GM19023 (cell line): ENCODE results near the gene WDR33.

Source experiments
- ATAC-seq: cut with Tn5 transposase; IDR thresholded peaks from one replicate; pipeline ENCODE4 v1.9.1; 2021; ENCODE audit warnings: mild to moderate bottlenecking, moderate library complexity; ENCODE audit not compliant: unreplicated experiment

WDR33 gene

DNA sequence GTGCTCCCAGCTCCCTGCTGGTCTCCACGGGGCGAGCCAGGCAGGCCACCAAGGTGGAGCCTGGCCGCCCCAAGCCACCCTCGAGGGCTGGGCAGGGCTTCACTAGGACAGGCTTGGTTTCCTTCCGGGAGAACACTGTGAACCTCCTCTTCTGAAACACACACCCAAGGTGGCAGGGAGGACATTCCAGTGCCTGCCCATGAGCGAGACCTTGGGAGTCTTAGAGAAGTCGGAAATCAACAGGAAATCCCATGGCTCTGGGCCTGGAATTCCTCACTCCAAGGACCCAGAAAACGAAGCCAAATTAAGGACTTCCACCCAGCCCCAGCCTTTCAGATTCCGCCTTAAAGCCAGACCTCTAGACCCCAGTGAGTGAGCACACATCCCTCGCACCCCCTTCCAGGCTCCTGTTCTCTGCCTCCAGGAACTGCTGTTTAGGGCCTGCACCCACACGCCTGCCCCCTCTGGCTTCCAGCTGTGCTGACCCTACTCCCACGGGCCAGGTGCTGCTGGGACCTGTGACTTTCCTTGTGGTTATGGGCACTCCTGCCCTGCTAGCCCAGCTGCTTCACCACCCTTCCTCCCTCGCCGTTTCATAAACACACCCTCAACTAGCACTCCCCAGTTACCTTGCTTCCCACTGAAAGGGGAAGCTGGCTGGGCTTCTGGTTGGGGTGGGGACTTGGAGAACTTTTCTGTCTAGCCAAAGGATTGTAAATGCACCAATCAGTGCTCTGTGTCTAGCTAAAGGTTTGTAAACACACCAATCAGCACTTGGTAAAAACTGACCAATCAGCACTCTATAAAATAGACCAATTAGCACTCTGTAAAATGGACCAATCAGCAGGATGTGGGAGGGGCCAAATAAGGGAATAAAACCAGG, 151.3 kb downstream of the WDR33 start:
- ATAC-seq, result no peak

DNA sequence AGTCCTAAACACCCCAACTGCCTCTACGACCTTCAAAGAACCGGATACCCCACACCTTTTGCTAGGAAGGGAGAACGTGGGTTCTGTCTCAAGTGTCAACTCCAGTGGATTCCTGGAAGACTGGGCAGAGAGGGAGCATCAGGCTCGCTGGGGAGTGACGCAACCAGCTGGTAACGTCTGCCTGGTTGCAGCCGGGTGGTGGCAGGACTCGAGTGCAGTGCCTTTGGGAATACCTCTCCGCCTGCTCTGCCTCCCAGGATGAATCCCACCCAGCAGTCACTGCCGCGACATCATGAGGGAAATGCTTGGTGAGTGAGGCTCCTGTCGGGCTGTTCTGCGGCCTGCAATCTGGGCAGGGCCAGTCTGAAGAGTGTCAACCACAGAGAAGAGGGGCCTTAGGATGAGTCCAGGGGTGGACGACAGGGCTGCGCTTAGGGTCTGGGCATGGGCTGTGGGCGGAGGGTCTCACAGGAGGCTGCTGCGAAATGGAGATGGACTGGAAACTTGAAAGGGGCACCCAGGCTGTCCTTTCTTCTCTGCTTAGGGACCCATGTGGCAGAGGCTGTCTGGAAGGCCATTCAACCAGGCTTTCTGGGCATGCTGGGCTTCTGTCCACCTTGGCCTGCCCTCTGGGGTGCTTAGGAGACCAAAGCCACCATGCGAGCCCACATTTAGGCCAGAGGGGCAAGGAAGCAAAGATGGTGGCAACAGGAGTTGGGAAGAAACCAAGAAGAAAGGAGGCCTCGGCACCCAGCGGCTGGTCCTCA, 152.1 kb downstream of the WDR33 start:
- ATAC-seq, result no peak

DNA sequence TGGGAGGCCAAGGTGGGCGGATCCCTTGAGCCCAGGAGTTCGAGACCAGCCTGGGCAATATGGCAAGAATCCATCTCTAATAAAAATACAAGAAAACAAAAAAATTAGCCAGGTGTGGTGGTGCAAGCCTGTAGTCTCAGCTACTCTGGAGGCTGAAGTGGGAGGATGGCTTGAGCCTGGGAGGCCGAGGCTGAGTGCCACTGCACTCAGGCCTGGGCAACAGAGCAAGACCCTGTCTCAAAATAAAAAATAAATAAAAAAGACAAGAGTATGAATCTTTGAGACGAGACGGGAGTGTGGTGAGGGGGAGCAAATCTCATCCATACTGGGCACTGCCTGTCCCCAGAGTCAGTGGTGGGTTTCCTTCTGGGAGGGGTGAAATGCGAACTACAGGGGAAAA, 152.8 kb downstream of the WDR33 start:
- ATAC-seq, result no peak

DNA sequence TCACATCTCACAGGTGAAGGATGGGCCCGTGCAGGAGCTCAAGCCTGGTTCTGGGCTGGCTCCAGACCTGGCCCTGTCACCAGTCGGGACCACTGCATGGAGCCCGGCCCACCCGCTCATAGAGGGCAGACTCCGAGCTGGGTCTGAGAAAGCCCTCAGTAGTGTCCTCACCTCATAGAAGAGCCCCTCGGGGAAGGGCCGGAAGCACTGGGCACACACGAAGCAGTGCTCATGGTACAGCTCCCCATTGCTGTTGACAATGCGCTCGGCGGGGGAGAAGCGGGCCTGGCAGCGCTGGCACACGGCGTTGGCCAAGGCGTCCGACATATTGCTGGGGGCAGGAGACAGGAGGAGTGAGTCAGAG, 153.8 kb downstream of the WDR33 start:
- no peak for ATAC-seq

DNA sequence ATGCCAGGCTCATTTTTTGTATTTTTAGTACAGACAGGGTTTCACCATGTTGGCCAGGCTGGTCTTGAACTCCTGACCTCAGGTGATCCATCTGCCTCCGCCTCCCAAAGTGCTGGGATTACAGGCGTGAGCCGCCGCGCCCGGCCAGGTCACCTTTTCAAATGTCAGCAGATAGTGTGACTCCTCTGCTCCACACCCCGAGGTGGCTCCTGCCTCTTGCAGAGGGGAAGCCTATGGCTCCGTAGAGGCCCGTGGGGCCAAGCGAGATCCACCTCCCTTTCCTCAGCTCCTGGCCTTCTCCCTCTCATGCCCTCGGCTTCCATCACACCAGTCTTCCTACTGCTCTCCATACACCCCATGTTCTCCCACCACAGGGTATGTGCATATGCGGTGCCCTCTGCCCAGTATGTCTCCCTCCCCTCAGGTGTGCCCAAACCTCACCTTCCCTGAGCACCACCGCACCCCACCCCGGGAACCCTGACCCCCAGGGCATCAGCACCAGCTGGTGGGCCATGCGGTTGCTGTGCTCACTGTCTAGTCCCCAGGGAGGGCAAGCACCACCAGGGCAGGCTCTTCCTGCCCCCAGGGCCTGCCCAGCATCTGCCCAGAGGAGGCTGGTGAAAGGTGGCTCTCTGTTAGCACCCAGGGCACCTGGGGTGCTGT, 154.3 kb downstream of the WDR33 start:
- no peak for ATAC-seq

DNA sequence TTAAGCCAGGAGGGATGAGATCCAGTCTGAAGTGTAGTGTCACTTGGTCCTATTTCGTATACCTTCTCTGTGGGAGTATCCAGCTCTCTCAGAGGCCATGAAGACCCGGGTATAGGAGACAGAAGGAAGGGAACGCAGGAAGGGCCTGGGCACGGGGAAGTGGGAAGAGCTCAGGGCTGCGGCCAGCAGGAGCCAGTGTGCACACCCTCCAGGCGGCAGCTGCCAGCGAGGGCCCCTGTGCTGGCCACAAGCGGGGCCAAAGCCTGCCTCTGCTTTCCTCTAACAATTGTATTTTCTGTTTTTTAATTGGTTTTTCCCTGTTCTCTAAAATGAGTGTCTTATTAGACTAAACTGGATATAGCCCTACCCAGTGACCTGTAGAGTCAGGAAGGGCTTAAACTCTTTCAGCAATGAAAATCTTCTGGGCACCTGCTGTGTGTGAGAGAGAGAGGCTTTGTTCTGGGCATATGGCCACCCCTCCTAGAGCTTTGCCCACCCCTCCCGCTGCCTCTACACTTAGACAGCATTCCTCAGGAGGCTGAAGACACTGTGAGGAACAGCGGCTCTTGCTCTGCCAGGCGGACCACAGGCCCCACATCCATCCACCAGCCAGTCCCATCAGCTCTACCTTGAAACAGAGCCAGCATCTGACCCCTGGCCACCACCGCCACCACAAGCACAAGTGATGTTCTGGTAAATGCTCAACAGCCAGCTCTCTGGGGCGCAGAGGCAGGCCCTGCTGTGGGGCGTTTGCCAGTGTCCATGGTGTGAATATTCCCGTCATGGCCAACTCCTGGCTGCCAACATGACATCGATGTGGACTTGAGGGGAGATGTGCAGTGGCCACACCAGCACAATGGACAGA, 155.5 kb downstream of the WDR33 start:
- no peak for ATAC-seq

DNA sequence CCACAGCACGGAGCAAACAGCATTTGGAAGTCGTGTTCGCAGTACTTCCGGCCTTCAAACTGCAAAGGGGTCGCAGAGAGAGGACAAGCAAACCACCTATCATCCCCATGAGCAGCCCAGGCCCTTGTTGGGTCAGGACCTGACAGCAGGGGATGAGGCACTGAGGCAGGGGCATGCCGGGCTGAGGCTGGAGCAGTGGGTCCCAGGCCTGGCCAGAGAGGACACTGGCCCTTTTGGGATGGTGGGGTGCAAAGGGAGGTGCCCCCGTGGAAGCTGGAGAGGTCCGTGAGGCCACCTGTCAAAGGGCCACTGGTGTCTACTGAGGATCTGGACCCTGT, 156.2 kb downstream of the WDR33 start:
- no peak for ATAC-seq

DNA sequence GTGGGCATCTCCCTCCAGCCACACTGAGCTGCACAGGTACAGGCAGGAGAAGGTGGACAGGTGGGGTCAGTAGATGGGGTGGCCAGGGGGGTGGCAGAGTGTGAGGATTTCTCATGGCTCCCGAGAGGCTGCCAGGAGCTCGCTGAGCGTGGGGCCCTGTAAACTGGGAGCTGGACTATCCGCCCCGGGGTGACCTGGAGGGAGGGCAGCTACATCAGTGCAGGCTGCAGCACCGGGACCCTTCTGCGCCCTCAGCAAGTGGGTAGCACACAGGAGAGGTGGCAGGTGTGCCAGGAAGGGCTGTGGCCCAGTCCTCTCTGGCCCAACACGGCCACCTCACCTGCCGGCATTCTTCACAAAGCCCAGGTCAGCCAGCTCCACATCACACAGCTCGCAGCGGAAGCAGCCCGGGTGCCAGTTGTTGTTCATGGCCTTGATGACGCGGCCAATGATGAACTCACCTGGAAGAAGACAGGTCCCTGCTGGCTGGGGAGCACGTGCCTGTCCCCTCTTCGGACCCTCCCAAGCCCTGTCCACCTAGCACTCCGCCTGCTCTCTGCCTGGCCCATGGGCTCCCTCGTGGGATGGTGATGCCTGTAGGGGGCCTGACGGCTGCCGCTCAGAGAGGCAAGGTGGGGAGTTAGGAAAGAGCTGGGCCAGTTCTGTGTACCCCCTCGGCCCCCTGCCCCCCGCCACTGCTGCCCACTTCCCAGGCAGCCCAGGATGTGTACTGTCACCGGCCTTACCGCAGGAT, 156.7 kb downstream of the WDR33 start:
- no peak for ATAC-seq

DNA sequence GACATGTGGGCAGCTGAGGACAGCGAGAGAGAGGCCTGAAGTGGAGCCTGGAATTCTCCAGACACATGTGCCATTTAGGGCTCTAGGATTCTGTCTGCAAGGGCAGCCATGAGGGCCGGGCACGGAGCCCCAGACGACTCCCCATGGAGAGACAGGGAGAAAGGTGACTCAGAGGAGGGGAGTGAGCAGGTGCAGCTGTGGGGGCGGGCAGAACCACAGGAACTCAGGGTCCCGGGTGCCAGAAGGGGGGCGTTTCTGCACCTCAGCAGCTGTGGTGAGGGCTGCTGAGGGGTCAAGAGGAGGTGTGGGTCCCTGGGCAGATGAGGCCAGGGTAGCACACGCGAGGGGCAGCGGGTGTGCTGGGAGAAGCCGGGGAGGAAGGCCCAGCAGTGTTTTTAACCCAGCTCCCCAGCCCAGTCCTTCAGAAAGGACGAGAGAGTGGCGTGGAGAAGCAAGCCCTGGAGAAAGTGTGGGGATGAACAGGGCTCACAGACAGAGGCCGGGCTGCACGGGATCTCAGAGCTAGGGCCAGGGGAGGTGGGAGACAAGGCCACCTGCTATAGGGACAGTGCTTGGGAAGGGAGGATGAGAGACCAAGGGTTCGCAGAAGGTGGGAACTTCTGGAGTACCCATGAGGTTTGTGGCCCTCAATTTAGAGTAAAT, 157.4 kb downstream of the WDR33 start:
- ATAC-seq, result no peak

DNA sequence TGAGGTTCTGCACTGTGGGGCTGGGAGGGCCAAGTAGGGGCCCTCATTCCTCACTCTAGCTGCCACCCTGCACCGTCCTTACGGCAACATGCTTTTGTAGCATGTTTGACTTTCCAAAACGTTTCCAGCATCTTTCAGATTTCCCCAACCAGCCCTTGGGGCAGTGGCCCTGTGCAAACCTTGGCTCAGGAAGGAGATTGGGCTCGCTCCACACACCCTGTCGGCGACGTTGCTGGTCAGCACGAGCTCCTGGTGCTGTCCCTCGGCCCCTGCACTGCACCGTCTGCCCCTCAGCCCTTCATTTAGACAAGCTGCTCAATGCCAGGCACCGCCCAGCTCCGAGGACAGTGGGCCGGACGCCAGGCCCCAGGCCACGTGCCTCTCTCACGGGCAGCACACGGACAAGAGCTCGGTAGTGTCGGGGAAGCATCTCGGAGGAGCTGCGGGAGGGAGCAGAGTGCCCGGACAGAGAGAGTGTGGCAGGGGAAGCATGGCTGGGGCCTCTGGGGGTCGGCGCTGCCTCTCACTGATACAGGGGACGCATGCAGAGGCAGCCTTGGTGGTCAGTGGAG, 158.1 kb downstream of the WDR33 start:
- ATAC-seq, result no peak

DNA sequence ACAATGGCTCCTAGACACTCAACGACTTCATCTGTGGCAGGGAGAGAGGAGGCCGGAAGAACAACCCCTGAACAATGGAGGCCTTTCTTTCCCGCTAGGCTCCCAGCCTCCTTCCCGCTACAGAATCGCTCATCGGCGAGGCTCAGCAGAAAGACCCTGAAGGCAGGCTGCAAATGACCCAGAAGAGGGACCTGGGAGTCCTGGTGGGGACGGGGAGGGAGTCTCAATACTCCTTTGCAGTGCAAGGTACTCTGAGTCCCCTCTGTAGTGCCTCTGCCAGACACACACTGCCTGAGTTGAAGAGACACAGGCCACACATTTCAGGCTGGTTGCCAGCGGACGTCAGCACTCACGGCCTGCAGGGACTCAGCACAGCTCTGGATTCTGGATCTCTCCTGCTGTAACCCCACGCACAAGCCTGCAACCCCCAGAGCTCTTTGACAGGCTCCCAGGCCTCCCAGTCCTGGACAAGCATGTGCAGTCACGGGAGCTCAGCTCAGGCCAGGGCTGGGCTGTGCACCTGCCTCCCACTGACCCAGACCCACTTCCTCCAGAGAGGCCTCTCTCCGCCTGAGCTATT, 158.9 kb downstream of the WDR33 start:
- no peak for ATAC-seq

DNA sequence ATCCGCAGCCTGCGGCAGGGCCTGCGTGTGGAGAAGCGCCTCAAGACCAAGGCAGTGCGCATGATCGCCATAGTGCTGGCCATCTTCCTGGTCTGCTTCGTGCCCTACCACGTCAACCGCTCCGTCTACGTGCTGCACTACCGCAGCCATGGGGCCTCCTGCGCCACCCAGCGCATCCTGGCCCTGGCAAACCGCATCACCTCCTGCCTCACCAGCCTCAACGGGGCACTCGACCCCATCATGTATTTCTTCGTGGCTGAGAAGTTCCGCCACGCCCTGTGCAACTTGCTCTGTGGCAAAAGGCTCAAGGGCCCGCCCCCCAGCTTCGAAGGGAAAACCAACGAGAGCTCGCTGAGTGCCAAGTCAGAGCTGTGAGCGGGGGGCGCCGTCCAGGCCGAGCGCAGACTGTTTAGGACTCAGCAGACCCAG, 159.6 kb downstream of the WDR33 start:
- no peak for ATAC-seq
